Activated B cell treated with CpG ODN at 0.5 μM for 24 hours (primary cell): Measurements from ENCODE around the gene DNAJC1. TPM values are rescaled to one million over a fixed set of nuclear protein-coding genes. Genes with fewer than 3 reads are reported as not detected.

Source experiments
- ATAC-seq: fragments of 200-7000 bp; cut with Tn5 transposase; one replicate; pipeline ENCODE4 v1.10.0; 2021; ENCODE audit warnings: low read depth, mild to moderate bottlenecking, moderate library complexity
- CTCF ChIA-PET: fragments of 350-600 bp; sonication (Branson Sonifier 250); formaldehyde crosslinking; loops from one replicate; lab custom pipeline; 2021; ENCODE audit warnings: antibody characterized with exemption; lab: Charles Lee
- POLR2A ChIA-PET: fragments of 350-600 bp; sonication (Branson Sonifier 250); formaldehyde crosslinking; loops from one replicate; lab custom pipeline; 2021; ENCODE audit warnings: antibody characterized with exemption; lab: Charles Lee
- DNase-seq: peaks from one replicate; pipeline ENCODE4 v3.0.0; 2022
- H3K27ac Mint-ChIP-seq: one replicate; pipeline ENCODE4 v1.8.0; 2020; ENCODE audit warnings: mixed read lengths
- H3K27me3 Mint-ChIP-seq: one replicate; pipeline ENCODE4 v1.8.0; 2021; ENCODE audit warnings: mixed read lengths
- H3K36me3 Mint-ChIP-seq: one replicate; pipeline ENCODE4 v1.8.0; 2021; ENCODE audit warnings: low read depth, mixed read lengths
- H3K4me1 Mint-ChIP-seq: one replicate; pipeline ENCODE4 v1.8.0; 2021; ENCODE audit warnings: mixed read lengths
- H3K4me3 Mint-ChIP-seq: one replicate; pipeline ENCODE4 v1.8.0; 2020; ENCODE audit warnings: mild to moderate bottlenecking, mixed read lengths
- H3K9me3 Mint-ChIP-seq: one replicate; pipeline ENCODE4 v1.8.0; 2020; ENCODE audit warnings: mixed read lengths
- intact Hi-C: fragments of 100-400 bp; cut with micrococcal nuclease; formaldehyde crosslinking; loops from one replicate; pipeline ENCODE4 v1.15.1; 2024
- total RNA-seq: library from RNA; stranded (reverse); gene quantifications from 2 replicates; pipeline ENCODE4 v1.2.3, GENCODE V29; 2022
- TF ChIP-seq, protein P1 (sequence below): fragments of 200-600 bp; IDR thresholded peaks from one replicate; pipeline ENCODE4 v1.8.0; 2022; ENCODE audit warnings: antibody characterized with exemption, mild to moderate bottlenecking

The DNAJC1 gene
- total RNA-seq, 1 donor from 2014 or later: 10.9 TPM

- Mint-ChIP-seq H3K4me3 (no peak overlapping the region), H3K27me3 (no peaks in the 10 kb centered on the region), H3K4me1 (peaks cover 45% of the 10 kb centered on the region), H3K27ac (no peak overlapping the region), H3K36me3 (no peaks in the 10 kb centered on the region), H3K9me3 (no peaks in the 10 kb centered on the region)
- POLR2A ChIA-PET: interaction anchor here (1.5 to 4.6 kb wide), 2 partner anchors 223 to 431 kb away, joined by 3 to 65 read pairs; no protein-coding TSS in a partner anchor
- CTCF ChIA-PET: interaction anchor here (0.7 to 2.0 kb wide), 4 partner anchors 8 to 983 kb away, joined by 3 to 7 read pairs (median 4); no protein-coding TSS in a partner anchor
- TF ChIP-seq, protein P1, sequence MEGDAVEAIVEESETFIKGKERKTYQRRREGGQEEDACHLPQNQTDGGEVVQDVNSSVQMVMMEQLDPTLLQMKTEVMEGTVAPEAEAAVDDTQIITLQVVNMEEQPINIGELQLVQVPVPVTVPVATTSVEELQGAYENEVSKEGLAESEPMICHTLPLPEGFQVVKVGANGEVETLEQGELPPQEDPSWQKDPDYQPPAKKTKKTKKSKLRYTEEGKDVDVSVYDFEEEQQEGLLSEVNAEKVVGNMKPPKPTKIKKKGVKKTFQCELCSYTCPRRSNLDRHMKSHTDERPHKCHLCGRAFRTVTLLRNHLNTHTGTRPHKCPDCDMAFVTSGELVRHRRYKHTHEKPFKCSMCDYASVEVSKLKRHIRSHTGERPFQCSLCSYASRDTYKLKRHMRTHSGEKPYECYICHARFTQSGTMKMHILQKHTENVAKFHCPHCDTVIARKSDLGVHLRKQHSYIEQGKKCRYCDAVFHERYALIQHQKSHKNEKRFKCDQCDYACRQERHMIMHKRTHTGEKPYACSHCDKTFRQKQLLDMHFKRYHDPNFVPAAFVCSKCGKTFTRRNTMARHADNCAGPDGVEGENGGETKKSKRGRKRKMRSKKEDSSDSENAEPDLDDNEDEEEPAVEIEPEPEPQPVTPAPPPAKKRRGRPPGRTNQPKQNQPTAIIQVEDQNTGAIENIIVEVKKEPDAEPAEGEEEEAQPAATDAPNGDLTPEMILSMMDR: no peak
- intact Hi-C loops: loop anchor here (5.0 kb wide), 1 partner anchor 546 kb away; no protein-coding TSS in a partner anchor
- ATAC-seq (no peak), DNase-seq (no peak)
Observed at GRCh38 chr10:22006379-22006884, 2.9 kb upstream of the DNAJC1 start.

DNA sequence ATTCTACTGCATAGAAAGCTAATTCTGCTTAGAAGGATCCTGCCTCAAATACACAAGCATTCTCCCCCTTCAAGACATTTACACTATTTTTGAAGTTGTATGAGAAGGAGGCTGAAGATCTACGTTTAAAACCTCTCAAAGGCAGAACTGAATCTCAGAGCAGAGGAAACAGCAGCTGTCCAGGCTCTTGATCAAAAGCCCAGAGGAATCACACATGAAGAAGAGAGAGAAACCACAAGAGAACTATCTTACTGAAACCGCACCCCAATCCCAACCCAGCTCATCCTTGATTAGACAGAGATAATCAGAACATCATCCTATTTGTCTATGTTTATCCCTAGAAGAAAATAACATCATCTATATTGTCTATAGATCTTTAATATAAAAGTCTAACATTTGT, 2.2 kb upstream of the DNAJC1 start:
- Mint-ChIP-seq H3K9me3 (no peaks in the 10 kb centered on the region), H3K4me1 (peaks cover 41% of the 10 kb centered on the region), H3K36me3 (no peaks in the 10 kb centered on the region), H3K4me3 (peak overlapping the region; percentile 16), H3K27ac (peak overlapping the region; percentile 74), H3K27me3 (no peaks in the 10 kb centered on the region)
- ATAC-seq (no peak), DNase-seq (no peak)
- POLR2A ChIA-PET: interaction anchor here (0.7 to 4.6 kb wide), 4 partner anchors 223 to 431 kb away, joined by 3 to 65 read pairs (median 4); no protein-coding TSS in a partner anchor
- intact Hi-C loops: loop anchor here (5.0 kb wide), 1 partner anchor 547 kb away; no protein-coding TSS in a partner anchor
- CTCF ChIA-PET: interaction anchor here (0.6 to 2.0 kb wide), 5 partner anchors 9 to 984 kb away, joined by 3 to 7 read pairs (median 3); no protein-coding TSS in a partner anchor
- TF ChIP-seq, protein P1: no peak

DNA sequence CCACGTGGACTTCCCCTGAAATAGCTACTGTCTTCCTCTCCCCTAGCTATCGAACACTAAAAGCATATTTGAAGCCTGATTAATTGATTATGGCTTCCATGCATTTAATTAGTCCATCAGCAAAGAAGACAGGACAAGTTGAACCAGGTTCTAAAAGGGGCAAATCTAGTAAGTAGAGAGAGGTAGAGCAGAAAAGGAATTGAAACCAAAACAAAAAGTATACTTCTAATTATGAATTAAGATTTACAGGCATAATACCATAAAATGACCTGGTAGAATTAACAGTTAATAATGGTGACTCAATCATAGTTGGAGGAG, 393 bp upstream of the DNAJC1 start:
- Mint-ChIP-seq H3K9me3 (no peaks in the 10 kb centered on the region), H3K27me3 (no peaks in the 10 kb centered on the region), H3K36me3 (no peaks in the 10 kb centered on the region), H3K4me1 (peaks cover 41% of the 10 kb centered on the region), H3K27ac (peak overlapping the region; percentile 91), H3K4me3 (peak overlapping the region; percentile 87)
- DNase-seq (no peak), ATAC-seq (peak; percentile 5)
- POLR2A ChIA-PET: interaction anchor here (0.6 to 4.6 kb wide), 10 partner anchors 225 to 1435 kb away, joined by 3 to 65 read pairs (median 6); partner anchors contain the start of genes COMMD3, MLLT10 and OTUD1
- intact Hi-C loops: loop anchor here (1.0 to 5.0 kb wide), 11 partner anchors 225 to 1433 kb away; partner anchors contain the start of genes BMI1, COMMD3, MLLT10 and MSRB2
- TF ChIP-seq, protein P1: no peak
- CTCF ChIA-PET: interaction anchor here (1.2 to 2.5 kb wide), 6 partner anchors 10 to 985 kb away, joined by 3 to 24 read pairs (median 6); no protein-coding TSS in a partner anchor

- H3K9me3 Mint-ChIP-seq: no peaks in the 10 kb centered on the region
- H3K27me3 Mint-ChIP-seq: no peaks in the 10 kb centered on the region
- DNase-seq: no peak
- no peaks in the 10 kb centered on the region for H3K36me3 Mint-ChIP-seq
- ATAC-seq: no peak
- POLR2A ChIA-PET: interaction anchor here (0.5 to 4.6 kb wide), 9 partner anchors 9 to 1436 kb away, joined by 3 to 65 read pairs (median 4); partner anchors contain the start of genes COMMD3, MLLT10 and OTUD1
- H3K4me1 Mint-ChIP-seq: peaks cover 41% of the 10 kb centered on the region
- TF ChIP-seq, protein P1: no peak
- H3K4me3 Mint-ChIP-seq: peak overlapping the region; percentile 87
- peak overlapping the region; percentile 56 for H3K27ac Mint-ChIP-seq
- intact Hi-C loops: loop anchor here (1.0 to 5.0 kb wide), 11 partner anchors 227 to 1435 kb away; partner anchors contain the start of genes BMI1, COMMD3, MLLT10 and MSRB2
- CTCF ChIA-PET: interaction anchor here (1.5 to 2.5 kb wide), 3 partner anchors 9 to 986 kb away, joined by 8 to 24 read pairs (median 9); no protein-coding TSS in a partner anchor
Observed at GRCh38 chr10:22002591-22003176, 846 bp downstream of the DNAJC1 start.

GRCh38 chr10:21995557-21995956, 8.0 kb downstream of the DNAJC1 start:
- POLR2A ChIA-PET: no interaction called here
- TF ChIP-seq, protein P1: no peak
- CTCF ChIA-PET: interaction anchor here (1.0 kb wide), 1 partner anchor 993 kb away, joined by 3 read pairs; no protein-coding TSS in a partner anchor
- no peaks in the 10 kb centered on the region for H3K9me3 Mint-ChIP-seq
- DNase-seq (no peak), ATAC-seq (no peak)
- H3K4me3 Mint-ChIP-seq: no peak overlapping the region
- no peaks in the 10 kb centered on the region for H3K27me3 Mint-ChIP-seq
- H3K4me1 Mint-ChIP-seq: no peaks in the 10 kb centered on the region
- intact Hi-C loops: no loop called here
- no peak overlapping the region for H3K27ac Mint-ChIP-seq
- H3K36me3 Mint-ChIP-seq: no peaks in the 10 kb centered on the region
